ENCODE measurements around the gene CHCHD6.

DNA sequence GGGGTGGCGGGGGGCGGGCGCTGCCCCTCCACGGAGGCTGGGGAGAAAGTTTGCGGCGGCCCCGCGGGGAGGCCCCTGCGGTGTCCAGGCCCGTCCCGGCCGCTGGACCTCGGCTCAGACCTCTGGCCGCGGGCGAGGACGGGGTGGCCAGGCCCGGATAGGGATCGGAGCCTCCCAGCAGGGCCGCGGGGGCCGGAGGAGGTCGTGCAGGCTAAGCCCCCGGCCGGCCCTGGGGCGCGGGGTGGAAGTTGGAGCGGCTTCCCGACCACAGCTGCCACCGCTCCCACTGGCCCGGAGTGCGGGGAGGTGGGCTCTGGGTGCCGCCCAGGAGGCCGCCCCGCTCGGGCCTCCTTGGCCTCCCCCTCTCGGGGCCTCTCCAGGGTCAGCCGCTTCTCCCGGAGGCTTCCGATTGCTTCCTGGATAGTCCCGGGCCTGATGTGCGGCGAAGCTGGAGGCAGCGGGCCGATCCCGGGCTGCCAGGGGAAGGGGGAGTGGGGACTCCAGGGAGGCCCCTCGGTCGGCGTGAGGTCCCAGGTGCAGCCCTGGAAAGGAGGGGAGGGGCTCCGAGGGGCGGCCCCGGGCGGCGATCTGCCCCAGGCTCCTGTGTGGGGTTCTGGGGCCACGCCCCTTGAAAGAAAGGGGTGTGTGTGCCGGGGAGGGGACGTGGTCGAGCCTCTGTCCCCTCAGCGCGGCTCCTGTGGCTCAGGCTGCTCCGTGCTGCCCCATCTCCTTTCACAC, 279.8 kb downstream of the CHCHD6 start:
- no peak for TF ChIP-seq EZH2 (IDR thresholded peaks at IDR 0.05)
- no peak for TF ChIP-seq POLR2AphosphoS5 (IDR thresholded peaks at IDR 0.05; ENCODE audit: borderline replicate concordance, low read depth, low read length)
- no peak for TF ChIP-seq FOXP2 (optimal IDR thresholded peaks at IDR 0.05; ENCODE audit: control extremely low read depth, extremely low read length, insufficient read depth)

Data from SK-N-MC (cell line).